ENCODE results near the gene ABHD2.

The ABHD2 gene

GRCh38 chr15:89187301-89187985, 99.2 kb downstream of the ABHD2 start:
- no peaks in the 10 kb centered on the region for H3K9me3 ChIP-seq (ENCODE audit: control insufficient read depth, low read length)
- no peak for DNase-seq
- H3K4me3 ChIP-seq (ENCODE audit: insufficient read depth, low read depth, low read length, poor library complexity, severe bottlenecking), result no peak overlapping the region
- no peaks in the 10 kb centered on the region for H3K27me3 ChIP-seq (replicated peaks; ENCODE audit: control insufficient read depth, insufficient read depth, low read length, poor library complexity, severe bottlenecking)
- H3K4me1 ChIP-seq (ENCODE audit: control insufficient read depth, insufficient read depth, low read length, poor library complexity, severe bottlenecking), result no peaks in the 10 kb centered on the region
- peaks cover 68% of the 10 kb centered on the region for H3K36me3 ChIP-seq (ENCODE audit: control insufficient read depth, insufficient read depth, low read length)
- no peak overlapping the region for H3K27ac ChIP-seq (ENCODE audit: insufficient read depth, low read length, poor library complexity, severe bottlenecking)

- Histone ChIP-seq H3K36me3 (ENCODE audit: control insufficient read depth, insufficient read depth, low read length) (peaks cover 74% of the 10 kb centered on the region), H3K9me3 (ENCODE audit: control insufficient read depth, low read length) (no peaks in the 10 kb centered on the region), H3K27ac (ENCODE audit: insufficient read depth, low read length, poor library complexity, severe bottlenecking) (no peak overlapping the region), H3K27me3 (replicated peaks; ENCODE audit: control insufficient read depth, insufficient read depth, low read length, poor library complexity, severe bottlenecking) (no peaks in the 10 kb centered on the region), H3K4me1 (ENCODE audit: control insufficient read depth, insufficient read depth, low read length, poor library complexity, severe bottlenecking) (no peaks in the 10 kb centered on the region), H3K4me3 (ENCODE audit: insufficient read depth, low read depth, low read length, poor library complexity, severe bottlenecking) (no peak overlapping the region)
- DNase-seq, result no peak
Measured at GRCh38 chr15:89187986-89188514, 99.8 kb downstream of the ABHD2 start.

- DNase-seq, result no peak
- Histone ChIP-seq H3K4me1 (ENCODE audit: control insufficient read depth, insufficient read depth, low read length, poor library complexity, severe bottlenecking) (peaks cover 4% of the 10 kb centered on the region), H3K4me3 (ENCODE audit: insufficient read depth, low read depth, low read length, poor library complexity, severe bottlenecking) (no peak overlapping the region), H3K9me3 (ENCODE audit: control insufficient read depth, low read length) (no peaks in the 10 kb centered on the region), H3K27me3 (replicated peaks; ENCODE audit: control insufficient read depth, insufficient read depth, low read length, poor library complexity, severe bottlenecking) (no peaks in the 10 kb centered on the region), H3K27ac (ENCODE audit: insufficient read depth, low read length, poor library complexity, severe bottlenecking) (no peak overlapping the region), H3K36me3 (ENCODE audit: control insufficient read depth, insufficient read depth, low read length) (peaks cover 69% of the 10 kb centered on the region)
Measured at GRCh38 chr15:89192136-89192535, 103.9 kb downstream of the ABHD2 start.

- Histone ChIP-seq H3K27ac (ENCODE audit: insufficient read depth, low read length, poor library complexity, severe bottlenecking) (no peak overlapping the region), H3K36me3 (ENCODE audit: control insufficient read depth, insufficient read depth, low read length) (peaks cover 64% of the 10 kb centered on the region), H3K4me3 (ENCODE audit: insufficient read depth, low read depth, low read length, poor library complexity, severe bottlenecking) (no peak overlapping the region)
Measured at GRCh38 chr15:89192766-89193165, 104.5 kb downstream of the ABHD2 start.

GRCh38 chr15:89194608-89195007, 106.4 kb downstream of the ABHD2 start:
- no peaks in the 10 kb centered on the region for H3K27me3 ChIP-seq (replicated peaks; ENCODE audit: control insufficient read depth, insufficient read depth, low read length, poor library complexity, severe bottlenecking)
- H3K4me3 ChIP-seq (ENCODE audit: insufficient read depth, low read depth, low read length, poor library complexity, severe bottlenecking), result no peak overlapping the region
- no peaks in the 10 kb centered on the region for H3K9me3 ChIP-seq (ENCODE audit: control insufficient read depth, low read length)
- H3K4me1 ChIP-seq (ENCODE audit: control insufficient read depth, insufficient read depth, low read length, poor library complexity, severe bottlenecking), result peaks cover 5% of the 10 kb centered on the region
- no peak for DNase-seq
- H3K36me3 ChIP-seq (ENCODE audit: control insufficient read depth, insufficient read depth, low read length), result peaks cover 57% of the 10 kb centered on the region
- no peak overlapping the region for H3K27ac ChIP-seq (ENCODE audit: insufficient read depth, low read length, poor library complexity, severe bottlenecking)

More at GRCh38 chr15:89192766-89193165, 104.5 kb downstream of the ABHD2 start:
- Histone ChIP-seq H3K4me1 (ENCODE audit: control insufficient read depth, insufficient read depth, low read length, poor library complexity, severe bottlenecking) (peaks cover 5% of the 10 kb centered on the region), H3K9me3 (ENCODE audit: control insufficient read depth, low read length) (no peaks in the 10 kb centered on the region), H3K27me3 (replicated peaks; ENCODE audit: control insufficient read depth, insufficient read depth, low read length, poor library complexity, severe bottlenecking) (no peaks in the 10 kb centered on the region)
- DNase-seq, result no peak

- Histone ChIP-seq H3K9me3 (ENCODE audit: control insufficient read depth, low read length) (no peaks in the 10 kb centered on the region), H3K4me3 (ENCODE audit: insufficient read depth, low read depth, low read length, poor library complexity, severe bottlenecking) (no peak overlapping the region), H3K27ac (ENCODE audit: insufficient read depth, low read length, poor library complexity, severe bottlenecking) (no peak overlapping the region), H3K4me1 (ENCODE audit: control insufficient read depth, insufficient read depth, low read length, poor library complexity, severe bottlenecking) (peaks cover 5% of the 10 kb centered on the region), H3K27me3 (replicated peaks; ENCODE audit: control insufficient read depth, insufficient read depth, low read length, poor library complexity, severe bottlenecking) (no peaks in the 10 kb centered on the region), H3K36me3 (ENCODE audit: control insufficient read depth, insufficient read depth, low read length) (peaks cover 49% of the 10 kb centered on the region)
- no peak for DNase-seq
Measured at GRCh38 chr15:89195836-89196235, 107.6 kb downstream of the ABHD2 start.

GRCh38 chr15:89196241-89196640, 108.0 kb downstream of the ABHD2 start:
- H3K27ac ChIP-seq (ENCODE audit: insufficient read depth, low read length, poor library complexity, severe bottlenecking), result no peak overlapping the region
- no peak for DNase-seq
- H3K36me3 ChIP-seq (ENCODE audit: control insufficient read depth, insufficient read depth, low read length), result peaks cover 46% of the 10 kb centered on the region
- H3K4me1 ChIP-seq (ENCODE audit: control insufficient read depth, insufficient read depth, low read length, poor library complexity, severe bottlenecking), result peaks cover 5% of the 10 kb centered on the region
- H3K9me3 ChIP-seq (ENCODE audit: control insufficient read depth, low read length), result no peaks in the 10 kb centered on the region
- H3K4me3 ChIP-seq (ENCODE audit: insufficient read depth, low read depth, low read length, poor library complexity, severe bottlenecking), result no peak overlapping the region
- no peaks in the 10 kb centered on the region for H3K27me3 ChIP-seq (replicated peaks; ENCODE audit: control insufficient read depth, insufficient read depth, low read length, poor library complexity, severe bottlenecking)

GRCh38 chr15:89196994-89197393, 108.7 kb downstream of the ABHD2 start:
- Histone ChIP-seq H3K4me1 (ENCODE audit: control insufficient read depth, insufficient read depth, low read length, poor library complexity, severe bottlenecking) (peaks cover 5% of the 10 kb centered on the region), H3K36me3 (ENCODE audit: control insufficient read depth, insufficient read depth, low read length) (peaks cover 44% of the 10 kb centered on the region), H3K27me3 (replicated peaks; ENCODE audit: control insufficient read depth, insufficient read depth, low read length, poor library complexity, severe bottlenecking) (no peaks in the 10 kb centered on the region), H3K9me3 (ENCODE audit: control insufficient read depth, low read length) (no peaks in the 10 kb centered on the region), H3K27ac (ENCODE audit: insufficient read depth, low read length, poor library complexity, severe bottlenecking) (no peak overlapping the region), H3K4me3 (ENCODE audit: insufficient read depth, low read depth, low read length, poor library complexity, severe bottlenecking) (no peak overlapping the region)
- DNase-seq, result no peak

GRCh38 chr15:89197503-89197971, 109.3 kb downstream of the ABHD2 start:
- no peak overlapping the region for H3K27ac ChIP-seq (ENCODE audit: insufficient read depth, low read length, poor library complexity, severe bottlenecking)
- H3K4me3 ChIP-seq (ENCODE audit: insufficient read depth, low read depth, low read length, poor library complexity, severe bottlenecking), result no peak overlapping the region
- no peak for DNase-seq
- H3K9me3 ChIP-seq (ENCODE audit: control insufficient read depth, low read length), result no peaks in the 10 kb centered on the region
- H3K36me3 ChIP-seq (ENCODE audit: control insufficient read depth, insufficient read depth, low read length), result peaks cover 39% of the 10 kb centered on the region
- H3K27me3 ChIP-seq (replicated peaks; ENCODE audit: control insufficient read depth, insufficient read depth, low read length, poor library complexity, severe bottlenecking), result no peaks in the 10 kb centered on the region
- H3K4me1 ChIP-seq (ENCODE audit: control insufficient read depth, insufficient read depth, low read length, poor library complexity, severe bottlenecking), result peaks cover 5% of the 10 kb centered on the region

GRCh38 chr15:89198196-89198595, 109.9 kb downstream of the ABHD2 start:
- Histone ChIP-seq H3K4me1 (ENCODE audit: control insufficient read depth, insufficient read depth, low read length, poor library complexity, severe bottlenecking) (peaks cover 5% of the 10 kb centered on the region), H3K27me3 (replicated peaks; ENCODE audit: control insufficient read depth, insufficient read depth, low read length, poor library complexity, severe bottlenecking) (no peaks in the 10 kb centered on the region), H3K36me3 (ENCODE audit: control insufficient read depth, insufficient read depth, low read length) (peaks cover 32% of the 10 kb centered on the region), H3K4me3 (ENCODE audit: insufficient read depth, low read depth, low read length, poor library complexity, severe bottlenecking) (no peak overlapping the region), H3K9me3 (ENCODE audit: control insufficient read depth, low read length) (no peaks in the 10 kb centered on the region), H3K27ac (ENCODE audit: insufficient read depth, low read length, poor library complexity, severe bottlenecking) (no peak overlapping the region)
- no peak for DNase-seq
